Thyroid gland (tissue), 4 donors: ENCODE measurements around the gene MAP3K7. TPM values are rescaled to one million over a fixed set of nuclear protein-coding genes. Genes with fewer than 3 reads are reported as not detected.
A peak's percentile ranks its signal among the peaks of the same experiment; 100 is the strongest.

Source experiments
- DNase-seq, 2 donors: peaks; one replicate each; pipeline ENCODE4 v3.0.0-alpha.2; 2019
- H3K27ac ChIP-seq, 3 donors: fragments of 200-600 bp; sonication (generic); 1 replicate in 2 of 3; 2 replicates in 1 of 3; pipeline ENCODE4 v1.5.1; 2016 to 2019; ENCODE audit warnings: mild to moderate bottlenecking in 1 of 3, moderate library complexity in 1 of 3
- H3K27me3 ChIP-seq: fragments of 200-600 bp; sonication (generic); one replicate; pipeline ENCODE4 v1.5.1; 2019
- H3K36me3 ChIP-seq, 2 donors: fragments of 200-600 bp; sonication (generic); one replicate each; pipeline ENCODE4 v1.5.1; 2016 to 2019
- H3K4me1 ChIP-seq, 2 donors: fragments of 200-600 bp; sonication (generic); one replicate each; pipeline ENCODE4 v1.5.1; 2017 to 2019
- H3K4me3 ChIP-seq, 3 donors: fragments of 200-600 bp; sonication (generic); replicated peaks in 1 of 3; 1 replicate in 2 of 3; 2 replicates in 1 of 3; pipeline ENCODE4 v1.5.1; 2016; ENCODE audit warnings: mild to moderate bottlenecking in 1 of 3
- H3K9me3 ChIP-seq: fragments of 200-600 bp; sonication (generic); one replicate; pipeline ENCODE4 v1.5.1; 2017
- CTCF ChIP-seq, 6 experiments: fragments of 200-600 bp in 3 of 6; fragments of 450-650 bp in 3 of 6; sonication (generic) in 3 of 6; IDR thresholded peaks; one replicate each; pipeline ENCODE4 v1.5.1; 2016 to 2019; ENCODE audit warnings: antibody characterized with exemption in 6 of 6, mild to moderate bottlenecking in 2 of 6, inconsistent platforms in 1 of 6, moderate library complexity in 1 of 6
- POLR2A ChIP-seq, 2 donors: fragments of 450-650 bp; IDR thresholded peaks; one replicate each; pipeline ENCODE4 v1.6.1; 2017; ENCODE audit warnings: antibody characterized with exemption in 2 of 2, mild to moderate bottlenecking in 2 of 2, moderate library complexity in 1 of 2
- WGBS, 2 donors: methylation state at CpG; one replicate each; pipeline ENCODE4 v1.1.5; 2017; 5-methylcytosine and 5-hydroxymethylcytosine counted together
- intact Hi-C: fragments of 100-400 bp; cut with DNase I; formaldehyde crosslinking; loops from one replicate; pipeline ENCODE4 v1.15.1; 2023
- total RNA-seq, 4 donors: library from RNA; depleted of rRNA; stranded (reverse); fragments of >200 nt; gene quantifications; one replicate each; pipeline ENCODE4 v1.2.3, GENCODE V29; 2016

Gene MAP3K7
- total RNA-seq, 4 donors from 2014 or later: 31.5 to 50.3 (median 33.6) TPM

DNA sequence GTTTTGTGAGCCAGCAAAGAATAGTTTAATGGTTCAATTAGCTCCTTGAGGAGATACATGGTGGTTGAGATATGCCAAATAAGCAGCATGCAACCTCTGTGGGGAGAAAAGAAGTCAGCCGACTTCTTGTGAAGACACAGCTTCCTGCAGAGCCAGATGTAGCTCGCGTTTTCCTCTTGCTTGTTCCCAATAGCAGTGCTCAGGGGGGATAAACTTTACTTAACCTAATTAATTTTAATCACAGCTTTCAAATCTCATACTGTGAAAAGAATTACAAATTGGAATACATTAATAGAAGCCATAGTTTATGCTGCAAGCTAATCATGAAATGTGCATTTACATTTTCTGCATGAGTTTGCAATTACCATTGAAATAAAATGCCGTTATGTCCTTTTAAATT is 106.2 kb downstream of the MAP3K7 start:
- peaks cover 0 to 5% of the 10 kb centered on the region in 2 donors for H3K4me1 ChIP-seq
- H3K4me3 ChIP-seq: no peak overlapping the region
- no peak for TF ChIP-seq CTCF (IDR thresholded peaks at IDR 0.05)
- TF ChIP-seq POLR2A (IDR thresholded peaks at IDR 0.05): no peak
- H3K9me3 ChIP-seq: no peaks in the 10 kb centered on the region
- WGBS, 2 donors: 77 to 82% methylated on average over 4 of the region's 4 CpGs
- H3K36me3 ChIP-seq: no peaks in the 10 kb centered on the region
- intact Hi-C loops: loop anchor here (2.0 kb wide), 1 partner anchor 540 kb away; no protein-coding TSS in a partner anchor
- no peak for DNase-seq
- no peak overlapping the region for H3K27ac ChIP-seq
- no peaks in the 10 kb centered on the region for H3K27me3 ChIP-seq

- Histone ChIP-seq H3K36me3 (no peaks in the 10 kb centered on the region), H3K4me1 (peaks cover 0 to 5% of the 10 kb centered on the region in 2 donors), H3K27ac (no peak overlapping the region), H3K27me3 (no peaks in the 10 kb centered on the region), H3K9me3 (no peaks in the 10 kb centered on the region), H3K4me3 (no peak overlapping the region)
- TF ChIP-seq CTCF (IDR thresholded peaks at IDR 0.05): no peak
- TF ChIP-seq POLR2A (IDR thresholded peaks at IDR 0.05): no peak
- intact Hi-C loops: no loop called here
- no peak for DNase-seq
- 77 to 83% methylated on average over 1 of the region's 1 CpG for WGBS, 2 donors
Measured at GRCh38 chr6:90479603-90479926, 107.3 kb downstream of the MAP3K7 start.

DNA sequence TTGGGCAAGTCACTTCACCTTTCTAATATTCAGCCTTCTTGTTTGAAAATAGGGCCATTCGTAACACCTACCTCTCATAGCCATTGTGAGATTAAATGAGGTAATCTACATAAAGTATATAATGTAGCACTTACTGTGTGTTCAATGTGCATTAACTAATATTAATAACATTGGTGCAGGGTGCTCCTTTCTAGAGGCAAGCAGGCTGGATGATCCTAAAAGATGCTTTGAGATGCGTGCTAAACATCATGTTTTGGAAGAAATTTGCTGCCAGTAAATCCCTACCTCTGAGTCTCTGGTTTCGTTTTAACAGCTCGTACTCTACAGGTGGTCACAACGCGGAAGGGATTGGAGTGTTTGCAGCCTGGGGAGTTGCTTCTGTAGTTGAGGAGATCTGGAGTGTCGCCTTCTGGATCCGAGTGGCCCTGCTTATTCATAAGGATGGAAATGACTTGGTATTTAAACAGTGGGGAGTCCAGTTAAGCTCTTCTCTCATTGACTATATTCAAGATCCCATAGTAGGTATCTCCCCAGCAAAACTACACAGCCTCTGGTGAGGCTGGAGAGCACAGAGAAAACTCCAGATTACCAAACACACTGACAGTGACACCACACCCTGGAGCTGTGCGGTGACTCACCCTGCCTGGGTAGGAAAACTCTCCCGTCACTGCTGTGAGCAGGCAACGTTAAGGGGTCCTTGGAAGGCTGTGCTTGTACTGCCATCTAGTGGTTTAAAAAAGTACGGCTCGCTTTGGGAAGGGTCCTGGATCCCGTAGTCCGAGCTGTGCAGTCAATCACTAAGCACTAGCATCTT is 107.9 kb downstream of the MAP3K7 start:
- Histone ChIP-seq H3K27ac (no peak overlapping the region), H3K36me3 (no peaks in the 10 kb centered on the region), H3K9me3 (no peaks in the 10 kb centered on the region), H3K4me3 (no peak overlapping the region), H3K4me1 (peaks cover 0 to 5% of the 10 kb centered on the region in 2 donors), H3K27me3 (no peaks in the 10 kb centered on the region)
- intact Hi-C loops: no loop called here
- peak; percentile 78 to 80 for DNase-seq
- peak; percentile 72 to 90 (median 88) for TF ChIP-seq CTCF (IDR thresholded peaks at IDR 0.05)
- TF ChIP-seq POLR2A (IDR thresholded peaks at IDR 0.05): no peak
- WGBS, 2 donors: 32 to 38% methylated on average over 13 to 15 of the region's 15 CpGs

DNA sequence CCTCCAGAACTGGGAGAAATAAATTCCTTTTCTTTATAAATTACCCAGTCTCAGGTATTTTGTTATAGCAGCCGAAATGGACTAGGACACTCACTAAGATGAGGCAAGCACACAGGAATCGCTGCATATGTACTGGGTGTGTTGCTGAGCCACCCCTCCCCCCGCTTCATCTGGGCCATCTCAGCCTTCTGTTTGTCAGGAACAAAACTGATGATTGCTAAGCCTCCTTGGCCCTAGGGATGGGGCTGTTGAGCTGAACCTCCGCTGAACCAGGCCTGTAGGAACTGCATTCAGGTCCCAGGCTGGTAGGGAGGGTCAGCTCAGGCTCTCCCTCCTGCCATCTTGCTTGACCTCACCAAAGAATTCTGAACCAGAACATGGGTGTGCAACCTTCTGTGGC is 108.6 kb downstream of the MAP3K7 start:
- TF ChIP-seq CTCF (IDR thresholded peaks at IDR 0.05): no peak
- no peak for TF ChIP-seq POLR2A (IDR thresholded peaks at IDR 0.05)
- H3K9me3 ChIP-seq: no peaks in the 10 kb centered on the region
- WGBS, 2 donors: 89% methylated on average over 3 to 4 of the region's 4 CpGs
- DNase-seq: no peak
- H3K27me3 ChIP-seq: no peaks in the 10 kb centered on the region
- H3K27ac ChIP-seq: no peak overlapping the region
- no peaks in the 10 kb centered on the region for H3K36me3 ChIP-seq
- intact Hi-C loops: no loop called here
- H3K4me3 ChIP-seq: no peak overlapping the region
- H3K4me1 ChIP-seq: peaks cover 0 to 5% of the 10 kb centered on the region in 2 donors

GRCh38 chr6:90477366-90477765 is 109.5 kb downstream of the MAP3K7 start:
- intact Hi-C loops: no loop called here
- H3K27ac ChIP-seq: no peak overlapping the region
- H3K9me3 ChIP-seq: no peaks in the 10 kb centered on the region
- no peak for DNase-seq
- H3K27me3 ChIP-seq: no peaks in the 10 kb centered on the region
- H3K36me3 ChIP-seq: no peaks in the 10 kb centered on the region
- H3K4me3 ChIP-seq: no peak overlapping the region
- TF ChIP-seq CTCF (IDR thresholded peaks at IDR 0.05) (no peak), POLR2A (IDR thresholded peaks at IDR 0.05) (no peak)
- 84 to 91% methylated on average over 4 of the region's 4 CpGs for WGBS, 2 donors
- H3K4me1 ChIP-seq: peaks cover 0 to 5% of the 10 kb centered on the region in 2 donors
